ENCODE data around the gene MVK.

GRCh38 chr12:109547286-109547685 lies 26.3 kb upstream of the MVK start:
- TF ChIP-seq POLR2A (IDR thresholded peaks at IDR 0.05; ENCODE audit: low read length) (no peak), GATA1 (IDR thresholded peaks at IDR 0.05; ENCODE audit: low read depth, low read length) (no peak)
